PC-9 (cell line): ENCODE data around the gene TAOK2. TPM values are rescaled to one million over a fixed set of nuclear protein-coding genes. Genes with fewer than 3 reads are reported as not detected.

Experiments
- BruUV-seq: library from RNA; stranded (reverse); fragments of 400-500 nt; replicated peaks from 2 replicates; lab custom pipeline; 2021; lab: Mats Ljungman, UMichigan
- CTCF ChIA-PET: fragments of 300-600 bp; sonication (Branson Sonifier 250); formaldehyde crosslinking; loops from one replicate; lab custom pipeline; 2022; ENCODE audit warnings: antibody characterized with exemption; lab: Charles Lee
- POLR2A ChIA-PET: fragments of 300-600 bp; sonication (Branson Sonifier 250); formaldehyde crosslinking; loops from one replicate; lab custom pipeline; 2022; ENCODE audit warnings: antibody characterized with exemption; ENCODE audit not compliant: unreplicated experiment; lab: Charles Lee
- DNase-seq, 2 experiments: peaks; one replicate each; pipeline versions ENCODE4 v3.0.0 to v3.0.0-alpha.2; 2015 to 2022; ENCODE audit warnings: mixed read lengths in 1 of 2
- H2AFZ ChIP-seq: fragments of 200-600 bp; sonication (generic); 2 replicates; pipeline ENCODE4 v1.8.1; 2017; ENCODE audit warnings: antibody characterized with exemption
- H3F3A ChIP-seq: fragments of 200-600 bp; sonication (generic); 2 replicates; pipeline ENCODE4 v1.8.1; 2017; ENCODE audit warnings: antibody characterized with exemption, mild to moderate bottlenecking, low read depth; ENCODE audit not compliant: insufficient read depth
- H3K27ac ChIP-seq: fragments of 200-600 bp; sonication (generic); 2 replicates; pipeline ENCODE4 v1.6.1; 2016; ENCODE audit warnings: mixed run types
- H3K27me3 ChIP-seq: fragments of 200-600 bp; sonication (generic); 2 replicates; pipeline ENCODE4 v1.6.1; 2016; ENCODE audit warnings: low read depth, mixed run types; ENCODE audit not compliant: insufficient read depth
- H3K36me3 ChIP-seq: fragments of 200-600 bp; sonication (generic); 2 replicates; pipeline ENCODE4 v1.6.1; 2016; ENCODE audit warnings: low read depth, mixed run types
- H3K4me1 ChIP-seq: fragments of 200-600 bp; sonication (generic); replicated peaks from 2 replicates; pipeline ENCODE4 v1.6.1; 2016; ENCODE audit warnings: mixed run types; ENCODE audit not compliant: insufficient read depth
- H3K4me2 ChIP-seq: fragments of 200-600 bp; sonication (generic); 2 replicates; pipeline ENCODE4 v1.6.1; 2017; ENCODE audit warnings: mixed run types
- H3K4me3 ChIP-seq: fragments of 200-600 bp; sonication (generic); 2 replicates; pipeline ENCODE4 v1.6.1; 2016; ENCODE audit warnings: mixed run types
- H3K79me2 ChIP-seq: fragments of 200-600 bp; sonication (generic); 2 replicates; pipeline ENCODE4 v1.6.1; 2017; ENCODE audit warnings: low read depth, mixed run types
- H3K9me2 ChIP-seq: fragments of 200-600 bp; sonication (generic); 2 replicates; pipeline ENCODE4 v1.8.1; 2017; ENCODE audit warnings: mild to moderate bottlenecking; ENCODE audit not compliant: insufficient read depth
- H3K9me3 ChIP-seq: fragments of 200-600 bp; sonication (generic); 2 replicates; pipeline ENCODE4 v1.8.1; 2016; ENCODE audit warnings: low read depth; ENCODE audit not compliant: insufficient read depth
- H4K20me1 ChIP-seq: fragments of 200-600 bp; sonication (generic); 2 replicates; pipeline ENCODE4 v1.8.1; 2017; ENCODE audit not compliant: insufficient read depth
- CTCF ChIP-seq: fragments of 200-600 bp; sonication (generic); conservative IDR thresholded peaks from 2 replicates; pipeline ENCODE4 v1.6.1; 2017; ENCODE audit warnings: mixed run types, antibody characterized with exemption, mild to moderate bottlenecking, moderate library complexity
- EZH2 ChIP-seq: fragments of 200-600 bp; sonication (generic); IDR thresholded peaks from 2 replicates; pipeline ENCODE4 v1.8.0; 2017; ENCODE audit warnings: antibody characterized with exemption, low read depth
- intact Hi-C: fragments of 100-400 bp; cut with micrococcal nuclease; formaldehyde crosslinking; loops from one replicate; pipeline ENCODE4 v1.10.0; 2022; ENCODE audit not compliant: unreplicated experiment
- total RNA-seq: library from RNA; stranded (reverse); gene quantifications from 2 replicates; pipeline ENCODE4 v1.2.3, GENCODE V29; 2021

The TAOK2 gene
- total RNA-seq, 1 experiment from 2014 or later: 82.9 TPM

GRCh38 chr16:29977063-29977825 is 3.6 kb downstream of the TAOK2 start:
- intact Hi-C loops: no loop called here
- H3K9me2 ChIP-seq: no peaks in the 10 kb centered on the region
- POLR2A ChIA-PET: interaction anchor here (0.6 kb wide), 1 partner anchor 21 kb away, joined by 6 read pairs; no protein-coding TSS in a partner anchor

GRCh38 chr16:29978081-29978480 is 4.4 kb downstream of the TAOK2 start:
- H3K4me3 ChIP-seq: no peak overlapping the region
- no peaks in the 10 kb centered on the region for H3K9me2 ChIP-seq
- peaks cover 35% of the 10 kb centered on the region for H3K36me3 ChIP-seq
- no peaks in the 10 kb centered on the region for H3K27me3 ChIP-seq
- ChIA-PET CTCF (no interaction called here), POLR2A (interaction anchor here (0.5 kb wide), 1 partner anchor 16 kb away, joined by 3 read pairs; the partner anchor contains the start of gene TMEM219)
- no peak overlapping the region for H3K4me2 ChIP-seq
- H4K20me1 ChIP-seq: peaks cover 21% of the 10 kb centered on the region; the same call in 1 of the 2 replicates
- no TSS peak for BruUV-seq
- no peaks in the 10 kb centered on the region for H3K9me3 ChIP-seq
- TF ChIP-seq EZH2 (no peak), CTCF (no peak)
- peaks cover 19% of the 10 kb centered on the region for H3K4me1 ChIP-seq
- peaks cover 3% of the 10 kb centered on the region; the same call in 1 of the 2 replicates for H3F3A ChIP-seq
- intact Hi-C loops: no loop called here
- no peak overlapping the region for H2AFZ ChIP-seq
- H3K27ac ChIP-seq: no peak overlapping the region
- H3K79me2 ChIP-seq: peaks cover 41% of the 10 kb centered on the region
- DNase-seq: no peak

More at GRCh38 chr16:29977063-29977825, 3.6 kb downstream of the TAOK2 start:
- TF ChIP-seq EZH2 (no peak), CTCF (no peak)
- Histone ChIP-seq H3K27me3 (no peaks in the 10 kb centered on the region), H3K9me3 (no peaks in the 10 kb centered on the region), H3F3A (peaks cover 11% of the 10 kb centered on the region; the same call in 1 of the 2 replicates), H3K79me2 (peaks cover 41% of the 10 kb centered on the region), H3K36me3 (peaks cover 35% of the 10 kb centered on the region), H3K27ac (no peak overlapping the region), H3K4me1 (peaks cover 19% of the 10 kb centered on the region), H3K4me2 (no peak overlapping the region), H4K20me1 (peaks cover 21% of the 10 kb centered on the region; the same call in 1 of the 2 replicates), H3K4me3 (no peak overlapping the region), H2AFZ (no peak overlapping the region)
- no peak for DNase-seq
- BruUV-seq: no TSS peak
- CTCF ChIA-PET: no interaction called here

- H2AFZ ChIP-seq: no peak overlapping the region
- TF ChIP-seq EZH2: no peak
- no peak for TF ChIP-seq CTCF
- POLR2A ChIA-PET: interaction anchor here (0.5 kb wide), 1 partner anchor 17 kb away, joined by 3 read pairs; the partner anchor contains the start of gene TMEM219
- peaks cover 21% of the 10 kb centered on the region; the same call in 1 of the 2 replicates for H4K20me1 ChIP-seq
- H3K79me2 ChIP-seq: peaks cover 41% of the 10 kb centered on the region
- H3K9me3 ChIP-seq: no peaks in the 10 kb centered on the region
- intact Hi-C loops: no loop called here
- CTCF ChIA-PET: interaction anchor here (0.5 kb wide), 1 partner anchor 39 kb away, joined by 5 read pairs; no protein-coding TSS in a partner anchor
- no peak overlapping the region for H3K27ac ChIP-seq
- H3K4me1 ChIP-seq: peaks cover 19% of the 10 kb centered on the region
- H3F3A ChIP-seq: no peaks in the 10 kb centered on the region
- no peaks in the 10 kb centered on the region for H3K27me3 ChIP-seq
- no peaks in the 10 kb centered on the region for H3K9me2 ChIP-seq
- DNase-seq: no peak
- H3K4me3 ChIP-seq: no peak overlapping the region
- no peak overlapping the region for H3K4me2 ChIP-seq
- peaks cover 40% of the 10 kb centered on the region for H3K36me3 ChIP-seq
- no TSS peak for BruUV-seq
Observed at GRCh38 chr16:29978564-29979270, 5.0 kb downstream of the TAOK2 start.
